HCT116 (cell line): ENCODE measurements around the gene HIVEP3. TPM values are rescaled to one million over a fixed set of nuclear protein-coding genes. Genes with fewer than 3 reads are reported as not detected.

Experiments used
- ATAC-seq: fragments of 200-7000 bp; cut with Tn5 transposase; 2 replicates; pipeline ENCODE4 v1.9.1; 2020; ENCODE audit warnings: mild to moderate bottlenecking, moderate library complexity
- BruUV-seq: library from RNA; stranded (reverse); fragments of 400-500 nt; replicated peaks from 2 replicates; lab custom pipeline; 2021; lab: Mats Ljungman, UMichigan
- CTCF ChIA-PET: fragments of 300-600 bp; sonication (Branson Sonifier 250); formaldehyde crosslinking; loops from one replicate; lab custom pipeline; 2021; ENCODE audit warnings: antibody characterized with exemption; lab: Charles Lee
- POLR2A ChIA-PET: fragments of 300-600, 350-600 bp; sonication (Branson Sonifier 250); formaldehyde crosslinking; loops from one replicate; lab custom pipeline; 2021; ENCODE audit warnings: antibody characterized with exemption; lab: Charles Lee
- RAD21 ChIA-PET, 2 experiments: fragments of 300-600 bp; sonication (Branson Sonifier 250); formaldehyde crosslinking; loops; one replicate each; lab custom pipeline; 2023; ENCODE audit warnings: low total read pairs in 2 of 2; ENCODE audit not compliant: uncharacterized antibody in 2 of 2, unreplicated experiment in 2 of 2, low non-redundant PET in 1 of 2; lab: Charles Lee
- DNase-seq: peaks from one replicate; pipeline ENCODE4 v3.0.0-alpha.2; 2010; ENCODE audit warnings: low read depth, low spot score
- H2AFZ ChIP-seq: fragments of 200-600 bp; shearing (Covaris generic), sonication (generic); 2 replicates; pipeline ENCODE4 v1.6.1; 2017; ENCODE audit warnings: low read depth, mixed run types, mixed read lengths, antibody characterized with exemption, low read length; ENCODE audit not compliant: poor library complexity, severe bottlenecking
- H3K27ac ChIP-seq: 2 replicates; pipeline ENCODE4 v1.5.1; 2012; ENCODE audit warnings: low read depth, low read length
- H3K27me3 ChIP-seq: fragments of 200-600 bp; sonication (generic); 2 replicates; pipeline ENCODE4 v1.6.1; 2016; ENCODE audit warnings: mixed run types, low read length, mixed read lengths; ENCODE audit not compliant: insufficient read depth
- H3K36me3 ChIP-seq, 2 experiments: fragments of 200-500 bp in 1 of 2; fragments of 200-600 bp in 1 of 2; sonication (Bioruptor generic) in 1 of 2; sonication (generic) in 1 of 2; 2 replicates each; pipeline versions ENCODE4 v1.5.1 to v1.6.1; 2014 to 2016; ENCODE audit warnings: low read length in 2 of 2, inconsistent platforms in 1 of 2, mixed read lengths in 1 of 2, mixed run types in 1 of 2; ENCODE audit not compliant: insufficient read depth in 2 of 2, control insufficient read depth in 1 of 2
- H3K4me1 ChIP-seq, 2 experiments: fragments of 200-600 bp in 1 of 2; sonication (generic) in 1 of 2; 2 replicates each; pipeline versions ENCODE4 v1.5.1 to v1.6.1; 2012 to 2017; ENCODE audit warnings: low read length in 2 of 2, inconsistent platforms in 1 of 2, mild to moderate bottlenecking in 1 of 2, mixed read lengths in 1 of 2, mixed run types in 1 of 2, moderate library complexity in 1 of 2; ENCODE audit not compliant: insufficient read depth in 2 of 2, control insufficient read depth in 1 of 2
- H3K4me2 ChIP-seq: fragments of 200-600 bp; sonication (generic); 2 replicates; pipeline ENCODE4 v1.6.1; 2017; ENCODE audit warnings: mixed run types, low read length, mixed read lengths
- H3K4me3 ChIP-seq, 2 experiments: fragments of 200-600 bp in 1 of 2; sonication (generic) in 1 of 2; replicated peaks in 1 of 2; 2 replicates each; pipeline ENCODE4 v1.5.1; 2011 to 2016; ENCODE audit warnings: low read length in 2 of 2, control low read depth in 1 of 2, low read depth in 1 of 2, mild to moderate bottlenecking in 1 of 2, mixed read lengths in 1 of 2, mixed run types in 1 of 2
- H3K79me2 ChIP-seq: fragments of 200-600 bp; sonication (generic); 2 replicates; pipeline ENCODE4 v1.6.1; 2017; ENCODE audit warnings: mild to moderate bottlenecking, mixed run types, low read length, moderate library complexity, mixed read lengths; ENCODE audit not compliant: insufficient read depth
- H3K9ac ChIP-seq: fragments of 200-600 bp; sonication (generic); 2 replicates; pipeline ENCODE4 v1.6.1; 2016; ENCODE audit warnings: low read length, mixed read lengths
- H3K9me2 ChIP-seq: fragments of 200-600 bp; sonication (generic), shearing (Covaris generic); 2 replicates; pipeline ENCODE4 v1.6.1; 2017; ENCODE audit warnings: mixed run types, mild to moderate bottlenecking, moderate library complexity; ENCODE audit not compliant: insufficient read depth
- H3K9me3 ChIP-seq, 2 experiments: fragments of 200-500 bp in 1 of 2; fragments of 200-600 bp in 1 of 2; sonication (Bioruptor generic) in 1 of 2; sonication (generic) in 1 of 2; 2 replicates each; pipeline ENCODE4 v1.6.1; 2014 to 2017; ENCODE audit warnings: low read length in 2 of 2, mixed read lengths in 2 of 2, inconsistent platforms in 1 of 2, low read depth in 1 of 2, mild to moderate bottlenecking in 1 of 2, mixed run types in 1 of 2, moderate library complexity in 1 of 2; ENCODE audit not compliant: control insufficient read depth in 1 of 2, insufficient read depth in 1 of 2
- H4K20me1 ChIP-seq: fragments of 200-600 bp; sonication (generic), shearing (Covaris generic); 2 replicates; pipeline ENCODE4 v1.6.1; 2017; ENCODE audit warnings: mixed run types, mild to moderate bottlenecking, moderate library complexity; ENCODE audit not compliant: insufficient read depth
- CBX3 ChIP-seq: IDR thresholded peaks from 2 replicates; pipeline ENCODE4 v1.6.1; 2012; ENCODE audit warnings: low read depth
- CEBPB ChIP-seq: IDR thresholded peaks from 2 replicates; pipeline ENCODE4 v1.6.1; 2012; ENCODE audit warnings: low read depth
- EGR1 ChIP-seq: IDR thresholded peaks from 2 replicates; pipeline ENCODE4 v1.6.1; 2012; ENCODE audit warnings: low read depth
- EZH2 ChIP-seq: fragments of 200-600 bp; sonication (generic); IDR thresholded peaks from 2 replicates; pipeline ENCODE4 v1.6.1; 2017; ENCODE audit warnings: antibody characterized with exemption, mixed run types
- EZH2phosphoT487 ChIP-seq: fragments of 200-600 bp; IDR thresholded peaks from 2 replicates; pipeline ENCODE4 v1.6.1; 2018; ENCODE audit warnings: antibody characterized with exemption, borderline replicate concordance
- JUND ChIP-seq: IDR thresholded peaks from 2 replicates; pipeline ENCODE4 v1.6.1; 2012
- POLR2A ChIP-seq: IDR thresholded peaks from 2 replicates; pipeline ENCODE4 v1.7.0; 2011; ENCODE audit warnings: borderline replicate concordance; ENCODE audit not compliant: insufficient read depth, insufficient read length; ENCODE audit errors: extremely low read depth
- POLR2AphosphoS5 ChIP-seq: IDR thresholded peaks from 2 replicates; pipeline ENCODE4 v1.6.1; 2011; ENCODE audit warnings: mild to moderate bottlenecking, low read depth, low read length, moderate library complexity
- RAD21 ChIP-seq: IDR thresholded peaks from 2 replicates; pipeline ENCODE4 v1.6.1; 2012; ENCODE audit warnings: low read depth, mild to moderate bottlenecking
- SIN3A ChIP-seq: IDR thresholded peaks from 2 replicates; pipeline ENCODE4 v1.6.1; 2012; ENCODE audit warnings: low read depth
- SP1 ChIP-seq: IDR thresholded peaks from 2 replicates; pipeline ENCODE4 v1.6.1; 2012; ENCODE audit warnings: low read depth
- SRF ChIP-seq: IDR thresholded peaks from 2 replicates; pipeline ENCODE4 v1.6.1; 2012; ENCODE audit warnings: low read depth
- YY1 ChIP-seq: IDR thresholded peaks from 2 replicates; pipeline ENCODE4 v1.6.1; 2011; ENCODE audit warnings: low read length, low read depth, moderate library complexity, mild to moderate bottlenecking; ENCODE audit not compliant: insufficient replicate concordance; ENCODE audit errors: extremely low read depth
- ZFX ChIP-seq: fragments of 450-650 bp; IDR thresholded peaks from 2 replicates; pipeline ENCODE4 v1.6.1; 2017
- ZNF274 ChIP-seq: fragments of 200-500 bp; sonication (Bioruptor generic); IDR thresholded peaks from 2 replicates; pipeline ENCODE4 v1.6.1; 2014; ENCODE audit warnings: mild to moderate bottlenecking, low read depth, low read length, inconsistent platforms
- intact Hi-C: fragments of 100-400 bp; cut with micrococcal nuclease; formaldehyde crosslinking; loops from 2 replicates; pipeline ENCODE4 v1.10.0; 2022
- total RNA-seq: library from RNA; stranded (reverse); gene quantifications from one replicate; pipeline ENCODE4 v1.2.1, GENCODE V29; 2021; ENCODE audit not compliant: unreplicated experiment
- TF ChIP-seq, protein P1 (sequence below): IDR thresholded peaks from 2 replicates; pipeline ENCODE4 v1.6.1; 2011; ENCODE audit warnings: mild to moderate bottlenecking, low read length, moderate library complexity; ENCODE audit not compliant: insufficient replicate concordance; ENCODE audit errors: extremely low read depth
- TF ChIP-seq, protein P2 (sequence below): IDR thresholded peaks from 2 replicates; pipeline ENCODE4 v1.6.1; 2012
- TF ChIP-seq, protein P3 (sequence below): IDR thresholded peaks from 2 replicates; pipeline ENCODE4 v1.6.1; 2012
- TF ChIP-seq, protein P4 (sequence below): IDR thresholded peaks from 2 replicates; pipeline ENCODE4 v1.6.1; 2012; ENCODE audit warnings: low read depth
- TF ChIP-seq, protein P5 (sequence below), 3 experiments: fragments of 200-600 bp in 1 of 3; sonication (generic) in 1 of 3; IDR thresholded peaks in 2 of 3; conservative IDR thresholded peaks in 1 of 3; 2 replicates each; pipeline ENCODE4 v1.5.1; 2012 to 2017; ENCODE audit warnings: low read depth in 2 of 3, low read length in 2 of 3, antibody characterized with exemption in 1 of 3, borderline replicate concordance in 1 of 3, control low read depth in 1 of 3, mild to moderate bottlenecking in 1 of 3, mixed read lengths in 1 of 3, mixed run types in 1 of 3, moderate library complexity in 1 of 3; ENCODE audit not compliant: insufficient read depth in 1 of 3

HIVEP3 gene
- total RNA-seq, 1 experiment from 2014 or later: 7.1 TPM

DNA sequence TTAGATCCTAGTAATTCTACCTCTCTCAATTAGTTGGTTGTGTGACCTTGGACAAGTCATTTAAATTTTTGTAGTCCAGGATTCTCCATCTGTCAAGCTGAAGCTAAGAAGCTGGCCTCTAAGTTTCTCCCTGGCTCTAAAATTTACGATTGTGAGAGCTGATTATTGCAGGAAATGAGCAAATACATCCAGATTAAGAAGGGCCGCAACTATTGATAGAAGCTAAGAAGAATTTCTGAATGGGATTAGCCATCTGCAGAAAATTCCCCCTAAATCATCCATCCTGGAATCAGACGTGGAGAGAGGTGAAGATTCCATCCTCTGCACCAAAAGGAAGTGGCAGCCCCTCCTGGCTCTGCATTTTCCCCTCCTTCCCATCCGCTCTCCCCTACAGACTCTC lies 55.0 kb downstream of the HIVEP3 start:
- H3K9ac ChIP-seq: no peak overlapping the region
- BruUV-seq: no TSS peak
- no peaks in the 10 kb centered on the region for H3K36me3 ChIP-seq
- no peaks in the 10 kb centered on the region for H3K9me3 ChIP-seq
- TF ChIP-seq SRF (no peak), EZH2 (no peak), EZH2phosphoT487 (no peak), ZNF274 (no peak), RAD21 (no peak), CBX3 (no peak), YY1 (no peak), JUND (no peak), CEBPB (no peak), SP1 (no peak), EGR1 (no peak), ZFX (no peak), POLR2A (no peak), SIN3A (no peak), POLR2AphosphoS5 (no peak)
- TF ChIP-seq, protein P1, sequence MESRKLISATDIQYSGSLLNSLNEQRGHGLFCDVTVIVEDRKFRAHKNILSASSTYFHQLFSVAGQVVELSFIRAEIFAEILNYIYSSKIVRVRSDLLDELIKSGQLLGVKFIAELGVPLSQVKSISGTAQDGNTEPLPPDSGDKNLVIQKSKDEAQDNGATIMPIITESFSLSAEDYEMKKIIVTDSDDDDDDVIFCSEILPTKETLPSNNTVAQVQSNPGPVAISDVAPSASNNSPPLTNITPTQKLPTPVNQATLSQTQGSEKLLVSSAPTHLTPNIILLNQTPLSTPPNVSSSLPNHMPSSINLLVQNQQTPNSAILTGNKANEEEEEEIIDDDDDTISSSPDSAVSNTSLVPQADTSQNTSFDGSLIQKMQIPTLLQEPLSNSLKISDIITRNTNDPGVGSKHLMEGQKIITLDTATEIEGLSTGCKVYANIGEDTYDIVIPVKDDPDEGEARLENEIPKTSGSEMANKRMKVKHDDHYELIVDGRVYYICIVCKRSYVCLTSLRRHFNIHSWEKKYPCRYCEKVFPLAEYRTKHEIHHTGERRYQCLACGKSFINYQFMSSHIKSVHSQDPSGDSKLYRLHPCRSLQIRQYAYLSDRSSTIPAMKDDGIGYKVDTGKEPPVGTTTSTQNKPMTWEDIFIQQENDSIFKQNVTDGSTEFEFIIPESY: no peak
- TF ChIP-seq, protein P2, sequence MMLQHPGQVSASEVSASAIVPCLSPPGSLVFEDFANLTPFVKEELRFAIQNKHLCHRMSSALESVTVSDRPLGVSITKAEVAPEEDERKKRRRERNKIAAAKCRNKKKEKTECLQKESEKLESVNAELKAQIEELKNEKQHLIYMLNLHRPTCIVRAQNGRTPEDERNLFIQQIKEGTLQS: no peak
- TF ChIP-seq, protein P3, sequence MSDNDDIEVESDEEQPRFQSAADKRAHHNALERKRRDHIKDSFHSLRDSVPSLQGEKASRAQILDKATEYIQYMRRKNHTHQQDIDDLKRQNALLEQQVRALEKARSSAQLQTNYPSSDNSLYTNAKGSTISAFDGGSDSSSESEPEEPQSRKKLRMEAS: no peak
- TF ChIP-seq, protein P4, sequence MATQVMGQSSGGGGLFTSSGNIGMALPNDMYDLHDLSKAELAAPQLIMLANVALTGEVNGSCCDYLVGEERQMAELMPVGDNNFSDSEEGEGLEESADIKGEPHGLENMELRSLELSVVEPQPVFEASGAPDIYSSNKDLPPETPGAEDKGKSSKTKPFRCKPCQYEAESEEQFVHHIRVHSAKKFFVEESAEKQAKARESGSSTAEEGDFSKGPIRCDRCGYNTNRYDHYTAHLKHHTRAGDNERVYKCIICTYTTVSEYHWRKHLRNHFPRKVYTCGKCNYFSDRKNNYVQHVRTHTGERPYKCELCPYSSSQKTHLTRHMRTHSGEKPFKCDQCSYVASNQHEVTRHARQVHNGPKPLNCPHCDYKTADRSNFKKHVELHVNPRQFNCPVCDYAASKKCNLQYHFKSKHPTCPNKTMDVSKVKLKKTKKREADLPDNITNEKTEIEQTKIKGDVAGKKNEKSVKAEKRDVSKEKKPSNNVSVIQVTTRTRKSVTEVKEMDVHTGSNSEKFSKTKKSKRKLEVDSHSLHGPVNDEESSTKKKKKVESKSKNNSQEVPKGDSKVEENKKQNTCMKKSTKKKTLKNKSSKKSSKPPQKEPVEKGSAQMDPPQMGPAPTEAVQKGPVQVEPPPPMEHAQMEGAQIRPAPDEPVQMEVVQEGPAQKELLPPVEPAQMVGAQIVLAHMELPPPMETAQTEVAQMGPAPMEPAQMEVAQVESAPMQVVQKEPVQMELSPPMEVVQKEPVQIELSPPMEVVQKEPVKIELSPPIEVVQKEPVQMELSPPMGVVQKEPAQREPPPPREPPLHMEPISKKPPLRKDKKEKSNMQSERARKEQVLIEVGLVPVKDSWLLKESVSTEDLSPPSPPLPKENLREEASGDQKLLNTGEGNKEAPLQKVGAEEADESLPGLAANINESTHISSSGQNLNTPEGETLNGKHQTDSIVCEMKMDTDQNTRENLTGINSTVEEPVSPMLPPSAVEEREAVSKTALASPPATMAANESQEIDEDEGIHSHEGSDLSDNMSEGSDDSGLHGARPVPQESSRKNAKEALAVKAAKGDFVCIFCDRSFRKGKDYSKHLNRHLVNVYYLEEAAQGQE: no peak
- TF ChIP-seq, protein P5, sequence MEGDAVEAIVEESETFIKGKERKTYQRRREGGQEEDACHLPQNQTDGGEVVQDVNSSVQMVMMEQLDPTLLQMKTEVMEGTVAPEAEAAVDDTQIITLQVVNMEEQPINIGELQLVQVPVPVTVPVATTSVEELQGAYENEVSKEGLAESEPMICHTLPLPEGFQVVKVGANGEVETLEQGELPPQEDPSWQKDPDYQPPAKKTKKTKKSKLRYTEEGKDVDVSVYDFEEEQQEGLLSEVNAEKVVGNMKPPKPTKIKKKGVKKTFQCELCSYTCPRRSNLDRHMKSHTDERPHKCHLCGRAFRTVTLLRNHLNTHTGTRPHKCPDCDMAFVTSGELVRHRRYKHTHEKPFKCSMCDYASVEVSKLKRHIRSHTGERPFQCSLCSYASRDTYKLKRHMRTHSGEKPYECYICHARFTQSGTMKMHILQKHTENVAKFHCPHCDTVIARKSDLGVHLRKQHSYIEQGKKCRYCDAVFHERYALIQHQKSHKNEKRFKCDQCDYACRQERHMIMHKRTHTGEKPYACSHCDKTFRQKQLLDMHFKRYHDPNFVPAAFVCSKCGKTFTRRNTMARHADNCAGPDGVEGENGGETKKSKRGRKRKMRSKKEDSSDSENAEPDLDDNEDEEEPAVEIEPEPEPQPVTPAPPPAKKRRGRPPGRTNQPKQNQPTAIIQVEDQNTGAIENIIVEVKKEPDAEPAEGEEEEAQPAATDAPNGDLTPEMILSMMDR (IDR thresholded peaks at IDR 0.05 in 2 of 3, conservative IDR thresholded peaks at IDR 0.05 in 1 of 3; ENCODE audit: borderline replicate concordance in 1 of 3, insufficient read depth in 1 of 3, low read depth in 2 of 3, low read length in 2 of 3): no peak
- no peaks in the 10 kb centered on the region for H3K79me2 ChIP-seq
- POLR2A ChIA-PET: no interaction called here
- DNase-seq (no peak), ATAC-seq (no peak)
- intact Hi-C loops: no loop called here
- peaks cover 24% of the 10 kb centered on the region; the same call in 1 of the 2 replicates for H3K27me3 ChIP-seq
- CTCF ChIA-PET: no interaction called here
- RAD21 ChIA-PET: no interaction called here
- peaks cover 22 to 29% of the 10 kb centered on the region in 2 experiments for H3K4me1 ChIP-seq
- no peak overlapping the region for H2AFZ ChIP-seq
- no peaks in the 10 kb centered on the region for H4K20me1 ChIP-seq
- H3K27ac ChIP-seq: no peak overlapping the region
- H3K4me3 ChIP-seq: no peak overlapping the region
- no peak overlapping the region for H3K4me2 ChIP-seq
- no peaks in the 10 kb centered on the region for H3K9me2 ChIP-seq
